ENCODE data around the gene DUOX2. TPM values are rescaled to one million over a fixed set of nuclear protein-coding genes. Genes with fewer than 3 reads are reported as not detected.
"Not testable (repeated sequence)": the region's sequence is repeated elsewhere in the genome, so short reads cannot be mapped to it uniquely, and the experiment has no call there.

DUOX2 gene
- total RNA-seq, 3 donors from 2014 or later: 0.05 to 0.11 (median 0.10) TPM

DNA sequence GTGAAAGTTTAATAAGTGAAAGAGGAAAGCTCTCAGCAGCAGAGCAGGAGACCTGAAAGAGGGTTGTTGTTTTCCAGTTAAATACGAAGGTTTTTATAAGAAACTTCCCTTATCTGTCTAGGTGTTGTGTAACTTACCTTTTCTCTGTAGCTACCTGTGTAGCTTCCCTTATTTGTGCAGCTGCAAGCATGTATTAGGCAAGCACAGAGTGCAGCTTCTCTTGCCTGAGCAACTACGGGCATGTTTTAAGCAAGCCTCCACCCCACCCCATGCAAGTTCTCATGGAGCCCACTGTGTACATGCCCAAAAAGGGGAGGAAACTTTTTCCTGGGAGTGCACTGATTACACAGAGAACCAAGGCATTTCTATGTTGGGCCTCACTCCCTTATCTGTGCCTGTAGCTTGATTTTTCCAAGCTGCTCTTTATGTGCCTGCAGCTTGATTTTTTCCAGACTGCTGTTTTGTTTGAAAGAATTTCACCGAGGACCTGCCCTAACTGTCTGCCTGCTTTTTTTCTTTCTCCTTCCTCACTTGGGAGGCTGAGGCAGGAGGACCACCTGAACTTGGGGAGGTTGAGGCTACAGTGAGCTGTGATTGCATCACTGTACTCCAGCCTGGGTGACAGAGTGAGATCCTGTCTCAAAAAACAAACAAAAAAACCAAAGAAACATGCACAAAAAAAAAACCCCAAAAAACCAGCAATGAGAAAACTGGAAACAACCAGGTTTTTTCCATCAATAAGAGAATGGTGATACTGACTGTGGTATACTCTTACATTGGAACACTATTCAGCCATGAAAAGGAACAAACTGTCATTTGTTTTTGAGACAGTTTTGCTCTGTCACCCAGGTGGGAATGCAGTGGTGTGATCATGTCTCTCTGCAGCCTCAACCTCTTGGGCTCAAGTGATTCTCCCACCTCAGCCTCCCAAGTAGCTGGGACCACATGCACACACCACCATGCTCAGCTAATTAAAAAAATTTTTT lies 55.0 kb downstream of the DUOX2 start:
- H3K4me3 Mint-ChIP-seq; ATAC-seq; H3K9me3 Mint-ChIP-seq; DNase-seq; H3K27me3 Mint-ChIP-seq (ENCODE audit: low read depth); H3K4me1 Mint-ChIP-seq (ENCODE audit: low read depth): not testable (repeated sequence)
- H3K36me3 Mint-ChIP-seq (ENCODE audit: insufficient read depth): peaks cover 12% of the 10 kb centered on the region

DNA sequence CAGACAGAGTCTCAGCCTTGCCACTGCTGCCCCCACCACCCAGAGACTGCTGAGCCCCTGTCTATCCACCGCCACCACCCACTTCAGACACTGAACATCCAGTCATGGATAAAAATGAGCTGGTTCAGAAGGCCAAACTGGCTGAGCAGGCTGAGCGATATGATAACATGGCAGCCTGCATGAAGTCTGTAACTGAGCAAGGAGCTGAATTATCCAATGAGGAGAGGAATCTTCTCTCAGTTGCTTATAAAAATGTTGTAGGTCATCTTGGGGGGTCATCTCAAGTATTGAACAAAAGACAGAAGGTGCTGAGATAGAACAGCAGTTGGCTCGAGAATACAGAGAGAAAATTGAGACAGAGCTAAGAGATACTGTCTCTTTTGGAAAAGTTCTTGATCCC lies 61.3 kb downstream of the DUOX2 start:
- H3K4me3 Mint-ChIP-seq; DNase-seq; H3K27me3 Mint-ChIP-seq (ENCODE audit: low read depth); H3K4me1 Mint-ChIP-seq (ENCODE audit: low read depth); ATAC-seq; H3K9me3 Mint-ChIP-seq: not testable (repeated sequence)
- H3K36me3 Mint-ChIP-seq (ENCODE audit: insufficient read depth): peaks cover 39% of the 10 kb centered on the region

DNA sequence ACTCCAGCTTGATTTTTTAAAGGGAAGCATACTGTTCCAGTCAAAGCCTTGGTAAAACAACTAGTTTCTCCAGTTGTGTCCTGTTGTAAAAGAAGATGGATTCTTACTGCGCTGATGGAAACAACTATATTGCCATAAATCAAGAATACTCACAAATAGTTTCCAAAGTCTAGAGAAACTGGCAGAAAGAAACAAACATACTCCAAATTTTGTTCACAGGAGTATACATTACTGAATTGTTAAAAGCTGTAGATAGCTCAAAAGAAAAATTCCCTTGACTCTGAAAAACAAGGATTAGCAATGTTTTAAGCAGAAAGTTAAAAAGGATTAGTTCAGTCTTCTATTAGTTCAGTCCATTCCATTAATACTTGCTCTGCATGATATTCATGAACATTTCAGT lies 63.4 kb downstream of the DUOX2 start:
- H3K9me3 Mint-ChIP-seq: no peaks in the 10 kb centered on the region
- DNase-seq (no peak), ATAC-seq (no peak)
- no peak overlapping the region for H3K4me3 Mint-ChIP-seq
- H3K4me1 Mint-ChIP-seq (ENCODE audit: low read depth): no peaks in the 10 kb centered on the region
- peaks cover 41% of the 10 kb centered on the region for H3K36me3 Mint-ChIP-seq (ENCODE audit: insufficient read depth)
- no peaks in the 10 kb centered on the region for H3K27me3 Mint-ChIP-seq (ENCODE audit: low read depth)

DNA sequence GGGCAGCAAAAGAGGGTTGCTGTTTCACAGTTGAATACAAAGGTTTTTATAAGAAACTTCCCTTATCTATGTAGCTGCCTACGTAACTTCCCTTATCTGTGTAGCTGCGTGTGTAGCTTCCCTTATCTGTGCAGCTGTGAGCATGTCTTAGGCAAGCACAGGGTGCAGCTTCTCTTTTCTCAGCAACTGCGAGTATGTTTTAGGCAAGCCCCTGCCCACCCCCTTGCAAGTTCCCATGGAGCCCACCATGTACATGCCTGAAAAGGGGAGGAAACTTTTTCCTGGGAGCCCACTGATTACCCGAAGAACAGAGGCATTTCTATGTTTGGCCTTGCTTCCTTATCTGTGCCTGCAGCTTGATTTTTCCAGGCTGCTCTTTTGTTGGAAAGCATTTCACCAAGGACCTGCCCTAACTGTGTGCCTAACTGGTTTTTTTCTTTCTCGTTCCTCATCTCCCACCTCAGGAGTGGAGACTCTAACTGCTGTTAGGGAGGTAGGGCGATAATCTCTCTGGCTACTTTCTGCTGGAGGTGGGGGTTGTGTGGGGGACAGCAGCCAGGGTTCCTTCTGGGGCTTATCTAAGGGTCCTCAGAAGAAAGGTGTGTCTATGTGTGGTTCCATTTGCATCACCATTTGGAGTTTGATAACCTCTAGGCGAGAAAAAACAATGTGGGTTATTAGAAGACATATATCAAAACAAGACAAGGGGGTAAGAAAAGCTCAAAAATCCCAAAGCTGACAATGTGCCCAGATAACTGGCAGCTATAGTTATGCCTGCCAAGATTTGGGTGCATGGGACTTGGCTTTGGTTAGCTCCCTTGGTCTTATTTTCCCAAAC lies 65.0 kb downstream of the DUOX2 start:
- ATAC-seq (no peak), DNase-seq (no peak)
- Mint-ChIP-seq H3K4me3 (no peak overlapping the region), H3K36me3 (ENCODE audit: insufficient read depth) (peaks cover 39% of the 10 kb centered on the region), H3K4me1 (ENCODE audit: low read depth) (no peaks in the 10 kb centered on the region), H3K9me3 (no peaks in the 10 kb centered on the region), H3K27me3 (ENCODE audit: low read depth) (no peaks in the 10 kb centered on the region)

DNA sequence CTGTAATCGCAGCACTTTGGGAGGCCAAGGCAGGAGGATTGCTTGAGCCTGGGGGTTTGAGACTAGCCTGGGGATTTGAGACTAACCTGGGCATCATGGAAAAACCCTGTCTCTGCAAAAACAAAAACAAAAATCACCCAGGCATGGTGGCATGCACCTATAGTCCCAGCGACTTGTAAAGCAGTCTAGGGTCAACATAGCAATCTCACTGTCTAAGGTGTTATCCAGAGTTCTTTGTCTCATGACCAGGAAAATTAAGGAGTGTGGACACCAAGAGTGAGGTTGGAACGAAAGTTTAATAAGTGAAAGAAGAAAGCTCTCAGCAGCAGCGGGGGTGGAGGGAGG lies 65.6 kb downstream of the DUOX2 start:
- not testable (repeated sequence) for H3K9me3 Mint-ChIP-seq; H3K27me3 Mint-ChIP-seq (ENCODE audit: low read depth); H3K4me3 Mint-ChIP-seq; DNase-seq; H3K4me1 Mint-ChIP-seq (ENCODE audit: low read depth); ATAC-seq
- peaks cover 39% of the 10 kb centered on the region for H3K36me3 Mint-ChIP-seq (ENCODE audit: insufficient read depth)

DNA sequence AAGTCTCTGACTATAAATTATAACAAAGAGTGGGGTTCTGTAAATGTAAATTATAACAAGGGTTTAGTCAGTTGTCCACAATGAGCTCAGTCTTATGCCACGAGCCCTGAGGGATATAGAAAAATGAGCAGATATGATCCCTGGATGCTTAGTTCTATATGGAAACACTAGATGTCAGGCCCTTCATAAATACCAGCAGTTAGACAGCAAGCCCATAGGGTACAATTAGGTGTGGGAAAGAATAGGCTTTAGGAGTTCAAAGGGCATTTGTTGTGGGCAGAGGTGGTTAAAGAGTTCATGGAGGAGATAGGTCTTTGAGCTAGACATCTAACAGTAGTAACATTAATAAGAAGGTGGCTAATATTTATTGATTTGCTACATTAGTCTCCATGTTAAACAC lies 69.7 kb downstream of the DUOX2 start:
- not testable (repeated sequence) for H3K9me3 Mint-ChIP-seq
- H3K36me3 Mint-ChIP-seq (ENCODE audit: insufficient read depth): peaks cover 12% of the 10 kb centered on the region

DNA sequence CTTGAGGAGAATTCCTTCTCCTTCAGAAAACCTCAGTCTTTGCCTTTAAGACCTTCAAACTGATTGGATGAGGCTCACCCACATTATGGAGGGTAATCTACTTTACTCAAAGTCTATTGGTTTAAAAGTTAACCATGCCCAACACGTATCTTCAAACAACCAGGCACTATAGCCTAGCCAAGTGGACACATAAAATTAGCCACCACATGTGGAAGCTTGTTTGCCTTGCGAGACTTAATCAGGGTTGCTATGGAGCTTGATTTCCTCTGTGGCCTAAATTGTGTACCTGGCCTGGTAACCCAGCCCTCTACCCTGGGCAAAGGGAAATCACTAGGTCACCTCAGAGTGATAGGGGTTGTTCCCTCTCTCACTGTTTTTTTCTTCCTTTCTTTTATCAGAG lies 71.1 kb downstream of the DUOX2 start:
- H3K4me1 Mint-ChIP-seq (ENCODE audit: low read depth); H3K27me3 Mint-ChIP-seq (ENCODE audit: low read depth); H3K36me3 Mint-ChIP-seq (ENCODE audit: insufficient read depth); DNase-seq; H3K4me3 Mint-ChIP-seq; ATAC-seq; H3K9me3 Mint-ChIP-seq: not testable (repeated sequence)

More for the DNA sequence above, 69.7 kb downstream of the DUOX2 start:
- not testable (repeated sequence) for H3K4me1 Mint-ChIP-seq (ENCODE audit: low read depth); ATAC-seq; DNase-seq; H3K4me3 Mint-ChIP-seq; H3K27me3 Mint-ChIP-seq (ENCODE audit: low read depth)

Other genes with a start within 250 kb of the DUOX2 start
- gene TERB2, start 157.5 kb downstream of the DUOX2 start, total RNA-seq: not detected
- 10 to 100 TPM; 26.9 to 42.7 (median 32.6) TPM for gene SORD, start 91.0 kb downstream of the DUOX2 start, total RNA-seq
- gene DUOXA2, start 154 bp upstream of the DUOX2 start, total RNA-seq: not detected
- under 1 TPM; 0.08 to 0.58 (median 0.24) TPM for gene DUOXA1, start 15.7 kb upstream of the DUOX2 start, total RNA-seq
- gene DUOX1, start 15.8 kb upstream of the DUOX2 start, total RNA-seq: under 1 TPM; 0.13 to 0.42 (median 0.22) TPM
- 10 to 100 TPM; 17.5 to 30.5 (median 19.2) TPM for gene SHF, start 73.8 kb upstream of the DUOX2 start, total RNA-seq
- gene SLC28A2, start 138.1 kb upstream of the DUOX2 start, total RNA-seq: under 1 TPM in 1 of 3 donors, not detected in 2; 0.14 TPM